GM13976 (cell line): Measurements from ENCODE around the gene ADD1.

Source experiments
- DNase-seq: peaks from one replicate; pipeline ENCODE4 v3.0.0; 2012; ENCODE audit warnings: low spot score
- CTCF ChIP-seq: IDR thresholded peaks from 2 replicates; pipeline ENCODE4 v1.5.1; 2012; ENCODE audit warnings: borderline replicate concordance, mild to moderate bottlenecking; ENCODE audit not compliant: insufficient read depth; ENCODE audit errors: extremely low read depth, missing control alignments, control extremely low read depth
- in situ Hi-C: fragments of 300-500 bp; cut with MboI; formaldehyde crosslinking; loops from one replicate; pipeline ENCODE4 v1.12.0; 2022; ENCODE audit warnings: low sequenced_read_pairs, mixed read lengths, inconsistent platforms; ENCODE audit not compliant: unreplicated experiment

The ADD1 gene

GRCh38 chr4:2823301-2823670, 20.4 kb upstream of the ADD1 start:
- no peak for TF ChIP-seq CTCF
- in situ Hi-C loops, result no loop called here
- no peak for DNase-seq

GRCh38 chr4:2823671-2824328, 19.8 kb upstream of the ADD1 start:
- in situ Hi-C loops, result no loop called here
- DNase-seq, result no peak
- no peak for TF ChIP-seq CTCF

- in situ Hi-C loops, result no loop called here
- no peak for TF ChIP-seq CTCF
Measured at GRCh38 chr4:2824329-2824835, 19.3 kb upstream of the ADD1 start.

GRCh38 chr4:2824836-2825381, 18.7 kb upstream of the ADD1 start:
- no peak for DNase-seq
- in situ Hi-C loops, result no loop called here
- no peak for TF ChIP-seq CTCF

More at GRCh38 chr4:2824329-2824835, 19.3 kb upstream of the ADD1 start:
- DNase-seq, result no peak

- DNase-seq, result no peak
- in situ Hi-C loops, result no loop called here
- TF ChIP-seq CTCF, result no peak
Measured at GRCh38 chr4:2825740-2826139, 17.9 kb upstream of the ADD1 start.

GRCh38 chr4:2827071-2827873, 16.4 kb upstream of the ADD1 start:
- TF ChIP-seq CTCF, result no peak
- in situ Hi-C loops, result no loop called here

More at GRCh38 chr4:2827071-2827873, 16.4 kb upstream of the ADD1 start:
- no peak for DNase-seq
